Fibroblast of skin of right quadriceps (primary cell): ENCODE results near the gene CEP112.
"Not testable (repeated sequence)": the region's sequence is repeated elsewhere in the genome, so short reads cannot be mapped to it uniquely, and the experiment has no call there.

ENCODE experiments used
- DNase-seq: peaks from one replicate; pipeline ENCODE4 v3.0.0-alpha.2; 2013

CEP112 gene

GRCh38 chr17:66210208-66210574 is 18.3 kb upstream of the CEP112 start:
- no peak for DNase-seq

- no peak for DNase-seq
Observed at GRCh38 chr17:66207936-66208335, 16.0 kb upstream of the CEP112 start.

DNA sequence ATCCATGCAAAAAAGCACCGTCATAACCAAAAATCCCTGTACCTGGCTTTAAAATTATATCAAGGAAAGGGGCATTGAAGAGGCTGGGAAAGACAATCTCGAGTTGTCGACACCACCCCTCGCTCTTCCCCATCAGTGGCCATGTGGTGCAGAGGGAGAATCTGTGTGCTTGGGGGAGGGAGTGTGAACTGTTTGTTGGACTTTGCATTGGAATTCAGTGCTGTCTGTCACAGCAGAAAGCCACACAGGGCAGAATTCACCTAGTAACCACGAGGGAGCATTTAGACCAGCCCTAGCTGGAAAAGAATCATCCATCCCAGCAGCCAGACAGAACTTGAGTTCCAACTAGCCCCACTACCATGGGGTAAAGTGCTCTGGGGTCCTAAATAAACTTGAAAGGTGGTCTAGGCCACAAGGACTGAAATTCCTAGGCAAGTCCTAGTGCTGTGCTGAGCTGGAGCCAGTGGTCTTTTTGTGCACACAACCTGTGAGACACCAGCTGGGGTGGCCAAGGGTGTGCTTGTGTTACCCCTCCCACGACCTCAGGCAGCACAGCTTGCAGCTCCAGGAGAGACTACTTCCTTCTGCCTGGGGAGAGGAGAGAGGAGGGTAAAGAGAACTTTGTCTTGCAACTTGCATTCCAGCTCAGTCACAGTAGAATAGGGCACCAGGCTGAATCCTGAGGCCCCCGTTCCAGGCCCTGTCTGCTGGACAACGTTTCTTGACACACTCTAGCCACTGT is 11.5 kb upstream of the CEP112 start:
- no peak for DNase-seq

DNA sequence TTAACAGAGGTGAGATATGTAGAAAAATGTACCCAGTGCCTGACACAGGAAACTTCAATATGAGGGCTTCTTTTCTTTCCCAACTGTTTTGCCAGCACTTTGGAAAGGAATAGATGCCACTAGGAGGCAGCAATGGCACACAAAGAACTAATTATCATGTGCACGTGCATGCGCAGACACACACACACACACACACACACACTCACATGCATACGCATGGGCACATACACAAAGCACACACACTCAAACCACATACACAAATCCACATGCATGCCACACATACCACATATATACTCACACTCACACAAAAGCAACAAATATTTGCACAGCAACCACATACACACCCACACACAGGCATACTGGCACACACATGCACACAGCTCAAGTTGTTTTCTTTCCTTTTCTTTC is 8.8 kb upstream of the CEP112 start:
- DNase-seq = peak; percentile 82

GRCh38 chr17:66198242-66198641 is 6.3 kb upstream of the CEP112 start:
- no peak for DNase-seq

DNA sequence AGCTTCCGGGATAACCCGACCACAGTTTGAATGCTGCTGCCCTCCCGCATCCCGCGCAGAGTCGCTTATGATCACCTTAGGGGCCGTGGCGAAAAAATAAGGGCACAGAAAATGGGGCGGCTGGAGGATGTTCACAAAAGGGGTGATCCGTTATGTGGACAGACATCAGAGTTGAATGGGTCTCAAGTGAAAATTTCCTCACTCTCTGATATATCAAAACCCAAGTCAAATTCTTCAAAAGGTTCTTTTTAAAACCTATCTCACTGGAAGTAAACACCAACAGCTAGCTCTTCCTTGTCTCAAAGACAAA is 400 bp upstream of the CEP112 start:
- DNase-seq = no peak

- DNase-seq = peak; percentile 51
Observed at GRCh38 chr17:66190738-66191592, 968 bp downstream of the CEP112 start.

DNA sequence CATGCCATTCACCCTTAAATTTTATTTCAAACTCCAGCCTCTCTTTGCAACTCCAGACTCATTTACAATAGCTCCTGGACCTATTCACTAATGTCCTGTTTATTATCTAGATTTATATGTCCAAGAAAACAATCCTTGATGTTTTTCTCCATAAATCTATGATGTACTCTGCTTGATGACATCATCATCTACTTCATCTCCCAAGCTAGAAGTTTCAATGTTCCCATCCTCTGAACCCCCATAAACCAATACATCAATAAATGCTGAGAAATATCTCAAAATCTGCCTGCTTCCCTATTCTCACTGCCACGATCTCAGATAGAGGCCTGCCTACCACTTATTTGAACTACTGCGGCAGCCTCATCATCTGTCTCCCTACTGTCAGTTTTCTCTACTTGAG is 4.2 kb downstream of the CEP112 start:
- DNase-seq = no peak

- DNase-seq = no peak
Observed at GRCh38 chr17:66185862-66186261, 6.1 kb downstream of the CEP112 start.

DNA sequence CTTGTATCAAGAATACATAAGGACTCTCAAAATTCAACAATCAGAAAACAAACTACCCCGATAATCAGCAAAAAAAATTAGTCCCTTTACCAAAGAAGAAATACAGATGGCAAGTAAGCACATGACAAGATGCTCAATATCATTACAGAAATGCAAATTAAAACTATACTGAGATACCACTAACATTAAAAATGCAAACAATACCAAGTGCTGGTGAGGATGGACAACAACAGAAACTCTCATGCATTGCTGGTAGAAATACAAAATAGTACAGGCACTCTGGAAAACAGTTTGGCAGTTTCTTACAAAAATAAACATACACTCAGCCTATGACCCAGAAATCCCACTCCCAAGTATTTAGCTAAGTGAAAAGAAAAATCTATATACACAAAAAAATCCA is 7.5 kb downstream of the CEP112 start:
- DNase-seq = no peak

DNA sequence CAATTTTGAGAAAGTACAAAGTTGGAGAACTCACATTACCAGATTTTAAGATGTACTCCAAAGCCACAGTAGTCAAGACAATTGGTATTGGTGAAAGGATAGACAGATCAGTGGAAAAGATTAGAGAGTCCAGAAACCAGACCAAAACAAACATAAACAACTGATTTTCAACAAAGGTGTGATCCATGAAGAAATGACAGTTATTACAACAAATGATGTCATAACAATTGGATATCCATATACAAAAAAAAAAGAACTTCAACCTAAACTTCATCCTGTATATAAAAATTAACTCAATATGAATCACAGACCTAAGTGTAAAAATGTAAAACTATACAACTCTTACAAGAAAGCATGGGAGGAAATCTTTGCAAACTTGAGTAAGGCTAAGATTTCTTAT is 8.4 kb downstream of the CEP112 start:
- DNase-seq = no peak

DNA sequence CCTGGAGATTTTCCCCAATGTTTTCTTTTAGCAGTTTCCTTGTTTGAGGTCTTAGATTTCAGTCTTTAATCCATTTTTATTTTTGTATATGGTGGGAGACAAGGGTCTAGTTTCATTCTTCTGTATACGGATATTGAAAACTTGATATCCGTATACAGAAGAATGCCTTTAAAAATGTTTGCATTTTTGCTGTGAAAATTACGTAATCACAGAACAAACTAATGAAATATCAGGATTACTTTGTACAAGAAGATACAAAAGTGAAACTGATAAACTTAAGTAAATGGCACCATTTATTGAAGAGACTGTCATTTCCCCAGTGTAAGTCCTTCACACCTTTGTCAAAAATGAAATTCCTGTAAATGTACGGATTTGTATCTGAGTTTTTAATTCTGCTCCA is 13.3 kb downstream of the CEP112 start:
- DNase-seq = no peak

- no peak for DNase-seq
Observed at GRCh38 chr17:66177048-66177447, 14.9 kb downstream of the CEP112 start.

DNA sequence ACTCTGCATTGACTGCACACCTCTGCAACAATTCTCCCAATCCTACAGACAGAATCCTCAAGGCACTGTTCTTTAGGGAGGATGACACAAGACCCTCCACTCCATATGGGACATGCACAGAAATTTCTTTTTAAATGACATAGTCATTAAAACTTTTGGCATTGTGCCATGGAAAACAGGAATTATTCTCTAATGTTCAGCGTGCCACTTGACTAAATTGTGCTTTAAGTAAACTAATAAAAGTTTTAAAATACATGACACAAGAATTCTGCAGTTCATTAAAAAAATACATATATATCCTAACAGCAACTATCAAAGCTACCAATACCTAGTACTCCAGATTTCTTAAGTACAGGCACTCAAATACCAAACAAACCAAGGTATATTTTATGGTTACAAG is 16.0 kb downstream of the CEP112 start:
- DNase-seq = no peak

DNA sequence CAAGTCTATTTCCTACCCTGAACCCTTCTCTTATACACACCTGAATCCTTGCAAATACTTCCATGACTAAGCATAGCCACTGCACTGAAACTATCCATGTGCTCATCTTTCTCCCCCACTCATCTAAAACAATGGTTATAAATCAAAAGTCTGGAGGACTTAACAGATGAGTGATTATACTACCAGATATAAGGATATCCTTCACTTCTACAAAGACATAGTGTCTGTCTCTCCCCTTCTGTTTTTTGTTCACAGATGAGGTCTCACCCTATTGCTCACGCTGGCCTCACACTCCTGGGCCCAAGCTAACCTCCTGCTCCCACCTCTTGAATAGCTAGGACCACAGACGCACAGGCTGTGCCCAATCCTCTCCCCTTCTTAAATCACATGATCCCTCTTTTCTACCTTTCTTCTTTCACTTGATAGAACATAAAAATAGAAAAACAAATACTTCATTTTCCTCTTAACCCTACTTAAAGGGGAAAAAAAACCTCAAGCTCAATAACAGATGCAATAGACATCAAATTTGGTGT is 19.2 kb downstream of the CEP112 start:
- no peak for DNase-seq

- DNase-seq = no peak
Observed at GRCh38 chr17:66172144-66172543, 19.8 kb downstream of the CEP112 start.

DNA sequence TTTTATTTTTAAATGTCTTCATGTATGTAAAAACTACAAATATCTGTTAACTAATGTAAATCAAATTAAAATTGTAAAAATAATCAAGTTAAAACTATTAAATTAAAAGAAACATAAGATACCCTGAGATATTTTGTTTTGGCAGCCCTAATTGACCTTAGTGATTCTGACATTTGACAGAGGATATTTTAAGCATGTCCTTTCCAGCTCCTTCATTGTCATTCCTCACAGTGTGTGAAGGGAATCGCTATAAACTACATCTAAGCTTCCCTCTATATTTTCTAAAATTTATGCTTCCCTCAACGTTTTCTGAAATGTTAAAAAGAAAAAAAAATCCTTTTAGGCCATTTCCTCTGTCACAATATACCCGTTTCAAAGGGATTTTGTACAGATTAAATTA is 20.2 kb downstream of the CEP112 start:
- DNase-seq = no peak

DNA sequence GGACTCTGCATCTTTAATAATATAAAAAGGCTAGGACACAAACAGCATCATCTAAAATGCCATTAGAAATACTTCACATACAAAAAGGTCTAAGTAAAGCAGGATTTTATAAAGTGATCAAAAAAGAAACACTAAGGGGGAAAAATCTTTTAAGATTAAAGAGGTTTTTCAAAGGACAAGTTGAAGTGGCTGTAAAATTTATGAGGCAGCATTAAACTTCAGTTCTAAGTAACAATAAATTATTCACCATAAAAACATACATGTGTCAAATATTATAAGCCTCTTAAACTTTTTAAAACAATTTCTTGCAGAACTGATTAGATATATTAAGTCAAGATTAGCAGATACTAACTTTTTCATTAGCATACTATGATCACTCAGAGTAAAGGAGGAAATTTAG is 20.8 kb downstream of the CEP112 start:
- DNase-seq = no peak

DNA sequence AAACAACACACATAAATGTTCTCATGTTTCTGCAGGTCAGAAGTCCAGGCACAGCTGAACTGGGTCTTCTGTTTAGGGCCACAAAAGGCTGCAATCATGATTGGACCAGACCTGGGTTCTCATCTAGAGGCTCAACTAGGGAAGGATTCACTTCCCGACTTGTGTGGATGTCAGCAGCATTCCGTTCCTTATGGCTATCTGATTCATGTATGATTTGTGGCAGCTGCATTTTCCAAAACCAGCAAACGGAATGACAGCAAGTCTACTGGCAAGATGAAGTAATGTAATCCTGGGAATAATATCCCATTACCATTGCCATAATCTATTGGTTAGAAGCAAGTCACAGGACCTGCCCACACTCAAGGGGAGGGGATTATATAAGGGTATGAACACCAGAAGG is 22.1 kb downstream of the CEP112 start:
- peak; percentile 8 for DNase-seq

GRCh38 chr17:66167189-66167815 is 24.6 kb downstream of the CEP112 start:
- no peak for DNase-seq

DNA sequence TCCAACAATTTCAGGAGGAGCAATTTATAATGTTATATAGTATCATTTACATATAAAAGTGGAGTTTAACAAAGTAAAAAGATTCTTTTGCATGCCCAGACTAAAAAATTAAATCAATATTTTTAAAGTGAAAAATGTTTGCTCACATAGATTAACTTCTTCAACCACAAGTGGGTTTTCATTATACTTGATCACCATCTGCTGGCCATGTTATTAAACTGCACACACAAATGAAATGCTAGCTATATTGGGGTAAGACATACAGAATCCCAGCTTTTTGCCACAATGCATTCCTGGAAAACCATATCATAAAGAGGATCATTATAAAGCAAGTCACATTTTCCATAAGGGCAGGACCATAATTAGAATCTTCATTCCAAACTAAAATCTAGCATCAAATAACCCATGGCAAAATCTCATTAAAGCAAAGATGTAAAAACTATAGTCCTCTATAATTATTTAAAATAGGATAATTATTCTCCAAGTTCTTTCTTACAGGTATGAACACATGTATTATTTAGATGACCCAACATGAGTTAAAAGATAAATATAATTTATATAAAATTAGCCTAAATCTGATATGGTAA is 26.3 kb downstream of the CEP112 start:
- peak; percentile 67 for DNase-seq

- not testable (repeated sequence) for DNase-seq
Observed at GRCh38 chr17:66155055-66155454, 36.9 kb downstream of the CEP112 start.

DNA sequence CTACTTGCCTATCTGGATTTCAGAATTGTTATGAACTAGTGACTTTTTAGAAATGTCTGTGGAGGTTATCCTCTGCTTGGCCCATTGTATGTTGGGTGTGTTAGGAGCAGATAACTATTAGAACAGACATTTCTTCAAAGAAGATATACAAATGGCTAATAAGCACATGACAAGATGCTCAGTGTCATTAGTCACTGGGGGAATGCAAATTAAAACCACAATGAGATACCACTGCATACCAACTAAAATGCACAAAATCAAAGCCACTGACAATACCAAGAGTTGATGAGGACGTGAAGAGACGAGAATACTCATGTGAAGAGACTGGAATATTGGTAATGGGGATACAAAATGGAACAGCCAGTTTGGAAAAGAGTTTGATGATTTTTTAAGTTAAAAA is 39.2 kb downstream of the CEP112 start:
- DNase-seq = peak; percentile 38

DNA sequence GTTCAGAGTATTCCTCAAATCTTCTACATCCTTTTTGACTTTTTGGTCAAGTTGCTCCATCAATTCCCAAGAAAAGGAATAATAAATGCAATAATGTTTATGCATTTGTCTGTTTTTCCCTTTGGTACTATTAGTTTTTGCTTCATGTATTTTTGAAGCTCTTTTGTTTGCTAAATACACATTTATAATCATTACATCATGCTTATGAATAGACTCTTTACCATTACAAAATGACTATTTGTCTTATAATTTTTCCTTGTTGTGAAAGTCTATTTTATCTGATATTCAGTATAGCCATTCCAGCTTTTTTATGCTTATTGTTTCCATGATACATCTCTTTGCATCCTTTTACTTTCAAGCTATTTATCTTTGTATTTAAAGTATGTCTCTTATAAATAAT is 41.2 kb downstream of the CEP112 start:
- DNase-seq = no peak
